Testis (tissue), 3 donors: ENCODE results near the gene THSD4. TPM values are rescaled to one million over a fixed set of nuclear protein-coding genes. Genes with fewer than 3 reads are reported as not detected.

Experiments
- DNase-seq: peaks from one replicate; pipeline ENCODE4 v3.0.0-alpha.2; 2019
- H3K27ac ChIP-seq, 2 donors: fragments of 200-600 bp; sonication (generic); one replicate each; pipeline ENCODE4 v1.5.1; 2019
- H3K27me3 ChIP-seq: fragments of 200-600 bp; sonication (generic); one replicate; pipeline ENCODE4 v1.5.1; 2019
- H3K36me3 ChIP-seq: fragments of 200-600 bp; sonication (generic); one replicate; pipeline ENCODE4 v1.5.1; 2017; ENCODE audit warnings: low read depth; ENCODE audit errors: missing control alignments
- H3K4me1 ChIP-seq: fragments of 200-600 bp; sonication (generic); one replicate; pipeline ENCODE4 v1.5.1; 2019
- H3K4me3 ChIP-seq, 2 donors: fragments of 200-600 bp; sonication (generic); one replicate each; pipeline ENCODE4 v1.5.1; 2017 to 2019
- H3K9me3 ChIP-seq: fragments of 200-600 bp; sonication (generic); one replicate; pipeline ENCODE4 v1.5.1; 2017
- POLR2A ChIP-seq: fragments of 450-650 bp; IDR thresholded peaks from one replicate; pipeline ENCODE4 v1.6.1; 2017; ENCODE audit warnings: antibody characterized with exemption, mild to moderate bottlenecking, moderate library complexity
- WGBS, 2 donors: methylation state at CpG; one replicate each; pipeline ENCODE4 v1.1.5; 2018; 5-methylcytosine and 5-hydroxymethylcytosine counted together
- intact Hi-C: fragments of 100-400 bp; cut with DNase I; formaldehyde crosslinking; loops from one replicate; pipeline ENCODE4 v1.15.1; 2023; ENCODE audit warnings: low total_unique reads
- polyA plus RNA-seq: library from polyadenylated mRNA; stranded (reverse); fragments of 350-450 nt; fragmentation: Illumina TruSeq; extraction: RNeasy Lipid Tissue Mini Kit (QIAGEN cat#74804); gene quantifications from one replicate; pipeline ENCODE4 v1.2.3, GENCODE V29; 2014; ENCODE audit warnings: low read depth, low replicate concordance; ENCODE audit not compliant: insufficient read depth
- total RNA-seq, 2 donors: library from RNA; depleted of rRNA; stranded (reverse); fragments of >200 nt; gene quantifications; one replicate each; pipeline ENCODE4 v1.2.3, GENCODE V29; 2016
- TF ChIP-seq, protein P1 (sequence below), 3 experiments: fragments of 450-650 bp in 2 of 3; fragments of 200-600 bp in 1 of 3; sonication (generic) in 1 of 3; IDR thresholded peaks; one replicate each; pipeline ENCODE4 v1.5.1; 2016 to 2019; ENCODE audit warnings: antibody characterized with exemption in 3 of 3, mild to moderate bottlenecking in 2 of 3, moderate library complexity in 1 of 3

The THSD4 gene
- total and polyA plus RNA-seq, 3 donors from 2014 or later = 14.3 to 21.5 (median 18.2) TPM

DNA sequence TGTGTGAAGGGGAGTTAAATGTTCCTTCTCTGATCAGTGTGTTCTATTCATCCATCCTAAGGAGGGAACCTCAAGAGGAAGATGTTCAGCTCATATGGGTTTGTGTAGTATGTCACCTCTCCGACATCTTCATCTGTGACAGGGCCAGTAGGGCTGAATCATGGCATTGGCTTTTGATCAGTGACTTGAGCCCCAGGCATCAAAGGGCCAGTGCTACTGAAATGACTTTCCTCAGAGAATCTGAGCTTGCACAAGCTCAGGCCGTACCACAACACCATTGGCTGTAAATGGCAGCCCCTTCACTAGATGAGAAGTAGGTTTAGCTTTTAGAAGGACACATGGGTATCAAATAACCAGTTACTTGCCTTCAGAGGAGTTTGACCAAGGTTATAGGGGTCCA lies 511.9 kb downstream of the THSD4 start:
- H3K4me3 ChIP-seq = no peak overlapping the region
- no peak overlapping the region for H3K27ac ChIP-seq
- intact Hi-C loops = no loop called here
- H3K36me3 ChIP-seq = no peaks in the 10 kb centered on the region
- TF ChIP-seq POLR2A = no peak
- TF ChIP-seq, protein P1, sequence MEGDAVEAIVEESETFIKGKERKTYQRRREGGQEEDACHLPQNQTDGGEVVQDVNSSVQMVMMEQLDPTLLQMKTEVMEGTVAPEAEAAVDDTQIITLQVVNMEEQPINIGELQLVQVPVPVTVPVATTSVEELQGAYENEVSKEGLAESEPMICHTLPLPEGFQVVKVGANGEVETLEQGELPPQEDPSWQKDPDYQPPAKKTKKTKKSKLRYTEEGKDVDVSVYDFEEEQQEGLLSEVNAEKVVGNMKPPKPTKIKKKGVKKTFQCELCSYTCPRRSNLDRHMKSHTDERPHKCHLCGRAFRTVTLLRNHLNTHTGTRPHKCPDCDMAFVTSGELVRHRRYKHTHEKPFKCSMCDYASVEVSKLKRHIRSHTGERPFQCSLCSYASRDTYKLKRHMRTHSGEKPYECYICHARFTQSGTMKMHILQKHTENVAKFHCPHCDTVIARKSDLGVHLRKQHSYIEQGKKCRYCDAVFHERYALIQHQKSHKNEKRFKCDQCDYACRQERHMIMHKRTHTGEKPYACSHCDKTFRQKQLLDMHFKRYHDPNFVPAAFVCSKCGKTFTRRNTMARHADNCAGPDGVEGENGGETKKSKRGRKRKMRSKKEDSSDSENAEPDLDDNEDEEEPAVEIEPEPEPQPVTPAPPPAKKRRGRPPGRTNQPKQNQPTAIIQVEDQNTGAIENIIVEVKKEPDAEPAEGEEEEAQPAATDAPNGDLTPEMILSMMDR (IDR thresholded peaks at IDR 0.05) = no peak
- no peaks in the 10 kb centered on the region for H3K4me1 ChIP-seq
- H3K9me3 ChIP-seq = no peaks in the 10 kb centered on the region
- no peaks in the 10 kb centered on the region for H3K27me3 ChIP-seq
- no peak for DNase-seq
- 92 to 97% methylated on average over 2 of the region's 2 CpGs for WGBS, 2 donors

DNA sequence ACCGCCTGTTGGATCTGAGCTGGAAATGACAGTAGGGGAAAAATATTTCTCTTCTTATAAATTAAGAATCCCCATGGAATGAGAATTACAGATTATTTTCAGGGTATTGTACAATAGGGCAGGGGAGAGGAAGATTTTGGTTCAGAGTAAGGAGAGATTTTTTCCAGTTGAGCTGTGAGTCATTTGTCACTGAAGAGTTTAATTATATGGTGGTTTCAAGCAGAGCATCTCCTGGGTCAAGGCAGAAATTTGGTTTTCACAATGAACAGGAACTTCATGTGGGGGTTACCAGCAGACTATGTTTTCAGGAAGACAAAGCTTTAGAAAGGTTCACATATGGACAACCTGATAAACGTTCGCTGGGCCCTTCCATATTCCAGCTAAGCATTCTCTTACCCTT lies 512.3 kb downstream of the THSD4 start:
- TF ChIP-seq, protein P1 (IDR thresholded peaks at IDR 0.05) = no peak
- TF ChIP-seq POLR2A = no peak
- Histone ChIP-seq H3K9me3 (no peaks in the 10 kb centered on the region), H3K4me1 (no peaks in the 10 kb centered on the region), H3K4me3 (no peak overlapping the region), H3K27ac (no peak overlapping the region), H3K27me3 (no peaks in the 10 kb centered on the region), H3K36me3 (no peaks in the 10 kb centered on the region)
- intact Hi-C loops = no loop called here
- DNase-seq = no peak
- 94 to 96% methylated on average over 3 of the region's 3 CpGs for WGBS, 2 donors

DNA sequence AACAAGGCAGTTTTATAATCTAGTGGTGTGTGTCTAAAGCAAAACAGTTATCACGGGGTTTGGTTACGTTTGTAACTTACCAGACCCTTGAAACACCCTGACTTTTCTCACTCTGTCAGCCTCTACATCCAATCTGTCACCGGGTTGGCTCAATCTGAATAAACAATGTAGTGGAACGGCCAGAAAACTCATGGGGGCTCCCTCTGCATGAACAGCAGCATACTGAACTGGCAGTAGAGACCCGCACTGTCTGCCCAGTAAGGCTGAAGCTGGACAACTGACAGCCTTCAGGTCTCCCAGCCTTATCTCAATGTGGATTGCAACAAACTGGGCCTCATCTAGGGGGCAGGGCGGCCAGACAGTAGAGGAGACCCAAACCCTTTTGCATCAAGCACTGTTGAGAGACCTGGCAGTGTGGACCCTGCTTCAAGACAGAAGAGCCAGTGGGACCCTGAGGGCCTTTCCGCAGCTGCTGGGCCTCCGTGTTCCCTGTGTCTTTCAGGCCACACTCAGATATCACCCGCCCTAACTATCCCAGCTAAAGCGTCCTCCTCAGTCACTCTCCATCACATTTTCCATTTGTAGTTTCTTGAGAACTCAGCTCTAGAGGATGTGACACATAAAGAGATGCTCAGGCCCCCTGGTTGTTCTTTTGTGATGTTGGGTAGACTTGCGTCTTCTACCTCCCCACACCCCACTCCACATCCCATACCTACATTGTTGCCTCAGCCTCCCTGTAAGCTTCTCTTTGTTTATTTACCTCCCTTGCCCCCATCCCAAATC lies 513.9 kb downstream of the THSD4 start:
- H3K27me3 ChIP-seq = no peaks in the 10 kb centered on the region
- no peak overlapping the region for H3K4me3 ChIP-seq
- intact Hi-C loops = no loop called here
- no peaks in the 10 kb centered on the region for H3K4me1 ChIP-seq
- TF ChIP-seq POLR2A = no peak
- TF ChIP-seq, protein P1 (IDR thresholded peaks at IDR 0.05) = no peak
- H3K9me3 ChIP-seq = no peaks in the 10 kb centered on the region
- no peaks in the 10 kb centered on the region for H3K36me3 ChIP-seq
- WGBS, 2 donors = 76 to 86% methylated on average over 10 to 11 of the region's 11 CpGs
- no peak overlapping the region for H3K27ac ChIP-seq
- no peak for DNase-seq

DNA sequence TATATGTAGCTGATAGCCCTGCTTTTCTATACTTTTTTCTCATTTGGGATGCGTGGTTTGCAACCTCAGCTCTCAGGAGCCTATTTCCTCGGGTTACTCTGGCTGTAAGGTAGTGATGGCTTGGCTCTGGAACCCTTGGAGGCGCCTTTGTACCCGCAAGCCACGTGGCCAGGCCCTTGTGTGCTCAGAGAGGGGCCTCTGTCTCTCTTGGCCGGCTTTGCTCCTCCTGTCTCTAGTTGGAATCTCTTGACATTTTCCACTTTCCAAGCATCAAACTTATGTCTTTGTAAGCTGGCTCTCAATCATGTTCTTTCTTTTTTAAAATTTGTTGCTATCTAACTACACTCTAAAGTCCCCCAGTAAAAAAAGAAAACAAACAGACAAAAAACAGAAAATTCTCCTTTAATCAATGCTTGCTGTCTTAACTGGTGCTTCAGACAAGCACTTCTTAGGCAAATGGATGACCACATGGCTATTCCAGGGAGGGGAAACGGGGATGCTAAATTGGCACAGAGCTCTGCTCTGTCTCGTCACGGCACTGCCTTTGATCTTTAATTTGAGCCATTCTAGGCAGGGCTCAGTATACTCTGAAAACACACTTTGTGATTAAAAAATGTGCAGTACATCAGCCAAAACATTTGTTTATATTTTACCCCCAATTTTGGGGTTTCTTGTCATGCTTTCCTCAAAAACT lies 514.7 kb downstream of the THSD4 start:
- Histone ChIP-seq H3K27ac (no peak overlapping the region), H3K27me3 (no peaks in the 10 kb centered on the region), H3K4me1 (no peaks in the 10 kb centered on the region), H3K4me3 (no peak overlapping the region), H3K9me3 (no peaks in the 10 kb centered on the region), H3K36me3 (no peaks in the 10 kb centered on the region)
- intact Hi-C loops = no loop called here
- WGBS, 2 donors = 62 to 67% methylated on average over 9 of the region's 9 CpGs
- no peak for TF ChIP-seq POLR2A
- TF ChIP-seq, protein P1 (IDR thresholded peaks at IDR 0.05) = no peak
- DNase-seq = no peak
